Measurements from ENCODE around the gene TMEM134. TPM values are rescaled to one million over a fixed set of nuclear protein-coding genes. Genes with fewer than 3 reads are reported as not detected.

Gene TMEM134
- total and polyA plus RNA-seq, 2 donors (not counting 3 experiments of a cell fraction or from before 2014, with no cell fraction given): 33.4 to 207 TPM

DNA sequence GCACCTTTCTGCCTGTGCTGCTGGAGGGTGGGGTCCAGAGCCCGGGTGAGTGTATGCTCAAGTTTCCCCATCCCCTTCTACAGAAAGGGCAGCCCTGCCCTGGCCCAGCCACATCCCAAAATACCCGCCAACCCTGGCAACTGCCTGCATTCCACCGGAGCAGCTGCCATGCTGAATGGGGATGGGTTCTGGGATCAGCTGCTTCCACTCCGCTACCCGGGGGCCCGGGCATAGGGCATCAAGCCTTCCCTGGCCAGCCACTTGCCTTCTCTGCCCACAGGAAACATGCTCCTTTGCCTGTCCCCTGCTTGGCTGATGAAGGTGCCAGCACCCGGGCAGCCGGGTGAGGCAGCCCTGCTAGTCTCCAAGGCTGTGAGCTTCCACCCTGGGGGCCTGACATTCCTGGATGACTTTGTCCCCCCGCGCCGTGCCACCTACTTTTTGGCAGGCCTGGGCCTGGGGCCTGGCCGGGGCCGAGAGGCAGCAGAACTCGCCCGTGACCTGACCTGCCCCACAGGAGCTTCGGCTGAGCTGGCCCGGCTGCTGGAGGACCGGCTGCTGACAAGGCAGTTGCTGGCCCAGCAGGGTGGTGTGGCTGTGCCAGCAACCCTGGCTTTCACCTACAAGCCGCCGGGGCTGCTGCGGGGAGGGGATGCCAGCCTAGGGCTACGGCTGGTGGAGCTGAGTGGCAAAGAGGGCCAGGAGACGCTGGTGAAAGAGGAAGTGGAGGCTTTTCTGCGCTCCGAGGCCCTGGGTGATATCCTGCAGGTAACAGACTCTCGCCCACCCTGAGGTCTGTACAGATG is 50.4 kb downstream of the TMEM134 start:
- H3K4me2 ChIP-seq (ENCODE audit: insufficient read depth, low read length): no peak overlapping the region
- ChIA-PET CTCF (interaction anchor here (0.8 to 1.5 kb wide), 4 partner anchors 11 to 29 kb away, joined by 3 to 12 read pairs (median 5); partner anchors contain the start of genes PPP1CA and TBC1D10C), POLR2A (no interaction called here)
- FAIRE-seq: no peak
- no peaks in the 10 kb centered on the region for H4K20me1 ChIP-seq (replicated peaks; ENCODE audit: control insufficient read depth, extremely low read depth, insufficient read depth, low read length)
- H3K9ac ChIP-seq (replicated peaks; ENCODE audit: extremely low read depth, insufficient read depth, low read length): no peak overlapping the region
- DNase-seq (ENCODE audit: low read depth, low spot score): no peak
- TF ChIP-seq, protein P1, sequence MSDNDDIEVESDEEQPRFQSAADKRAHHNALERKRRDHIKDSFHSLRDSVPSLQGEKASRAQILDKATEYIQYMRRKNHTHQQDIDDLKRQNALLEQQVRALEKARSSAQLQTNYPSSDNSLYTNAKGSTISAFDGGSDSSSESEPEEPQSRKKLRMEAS (IDR thresholded peaks at IDR 0.05; ENCODE audit: insufficient read depth, insufficient read length): no peak
- TF ChIP-seq POLR2AphosphoS5 (IDR thresholded peaks at IDR 0.05; ENCODE audit: insufficient read depth, low read depth, low read length): no peak
- TF ChIP-seq FOS (IDR thresholded peaks at IDR 0.05; ENCODE audit: borderline replicate concordance, insufficient read depth, low read length): no peak
- no peak for TF ChIP-seq JUN (IDR thresholded peaks at IDR 0.05; ENCODE audit: borderline replicate concordance, insufficient read depth, insufficient read length, low read depth)
- no peak for TF ChIP-seq MYC (IDR thresholded peaks at IDR 0.05; ENCODE audit: low read depth, low read length)
- no peak for TF ChIP-seq GATA2 (IDR thresholded peaks at IDR 0.05; ENCODE audit: insufficient read depth, insufficient read length, low read depth, low read length)
- H3K4me1 ChIP-seq (ENCODE audit: control insufficient read depth, extremely low read depth, insufficient read depth, low read length): peaks cover 4% of the 10 kb centered on the region
- H3K79me2 ChIP-seq (ENCODE audit: control insufficient read depth, insufficient read depth, low read length): no peaks in the 10 kb centered on the region
- dilution Hi-C loops (cut with MboI; ENCODE audit: extremely low pct_ligation_motif_present, low sequenced_read_pairs) (no loop called here), intact Hi-C loops (cut with micrococcal nuclease) (no loop called here)
- no peaks in the 10 kb centered on the region for H3K9me3 ChIP-seq (replicated peaks; ENCODE audit: control insufficient read depth, insufficient read depth, low read length)
- H3K27ac ChIP-seq (ENCODE audit: insufficient read depth, low read depth, low read length): no peak overlapping the region
- peaks cover 0 to 8% of the 10 kb centered on the region in 2 experiments for H3K27me3 ChIP-seq (ENCODE audit: control insufficient read depth in 2 of 2, insufficient read depth in 2 of 2, low read length in 2 of 2)
- no TSS peak for BruUV-seq (replicated peaks)
- no peak overlapping the region for H2AFZ ChIP-seq (ENCODE audit: low read depth, low read length)
- no peak overlapping the region for H3K4me3 ChIP-seq (replicated peaks in 1 of 3; ENCODE audit: insufficient read depth in 1 of 3, low read depth in 1 of 3, low read length in 3 of 3)
- H3K36me3 ChIP-seq (ENCODE audit: control insufficient read depth in 2 of 2, extremely low read depth in 1 of 2, insufficient read depth in 2 of 2, low read length in 2 of 2): no peaks in the 10 kb centered on the region
- H3K9me1 ChIP-seq (replicated peaks; ENCODE audit: control insufficient read depth, extremely low read depth, insufficient read depth, low read length): no peaks in the 10 kb centered on the region

GRCh38 chr11:67417425-67417824 is 51.6 kb downstream of the TMEM134 start:
- ChIA-PET POLR2A (no interaction called here), CTCF (interaction anchor here (1.3 to 1.4 kb wide), 2 partner anchors 13 to 28 kb away, joined by 4 to 6 read pairs; partner anchors contain the start of gene TBC1D10C)
- Histone ChIP-seq H3K4me1 (ENCODE audit: control insufficient read depth, extremely low read depth, insufficient read depth, low read length) (peaks cover 4% of the 10 kb centered on the region), H3K27me3 (ENCODE audit: control insufficient read depth in 2 of 2, insufficient read depth in 2 of 2, low read length in 2 of 2) (peaks cover 0 to 10% of the 10 kb centered on the region in 2 experiments), H3K36me3 (ENCODE audit: control insufficient read depth in 2 of 2, extremely low read depth in 1 of 2, insufficient read depth in 2 of 2, low read length in 2 of 2) (no peaks in the 10 kb centered on the region), H3K9me1 (replicated peaks; ENCODE audit: control insufficient read depth, extremely low read depth, insufficient read depth, low read length) (no peaks in the 10 kb centered on the region), H3K9me3 (replicated peaks; ENCODE audit: control insufficient read depth, insufficient read depth, low read length) (no peaks in the 10 kb centered on the region), H2AFZ (ENCODE audit: low read depth, low read length) (no peak overlapping the region), H4K20me1 (replicated peaks; ENCODE audit: control insufficient read depth, extremely low read depth, insufficient read depth, low read length) (no peaks in the 10 kb centered on the region), H3K27ac (ENCODE audit: insufficient read depth, low read depth, low read length) (no peak overlapping the region), H3K4me3 (replicated peaks in 1 of 3; ENCODE audit: insufficient read depth in 1 of 3, low read depth in 1 of 3, low read length in 3 of 3) (no peak overlapping the region), H3K4me2 (ENCODE audit: insufficient read depth, low read length) (no peak overlapping the region), H3K79me2 (ENCODE audit: control insufficient read depth, insufficient read depth, low read length) (no peaks in the 10 kb centered on the region), H3K9ac (replicated peaks; ENCODE audit: extremely low read depth, insufficient read depth, low read length) (no peak overlapping the region)
- intact Hi-C loops (cut with micrococcal nuclease): no loop called here
- FAIRE-seq (no peak), DNase-seq (ENCODE audit: low read depth, low spot score) (no peak)
- TF ChIP-seq FOS (IDR thresholded peaks at IDR 0.05; ENCODE audit: borderline replicate concordance, insufficient read depth, low read length) (no peak), POLR2AphosphoS5 (IDR thresholded peaks at IDR 0.05; ENCODE audit: insufficient read depth, low read depth, low read length) (no peak)
- TF ChIP-seq, protein P2, sequence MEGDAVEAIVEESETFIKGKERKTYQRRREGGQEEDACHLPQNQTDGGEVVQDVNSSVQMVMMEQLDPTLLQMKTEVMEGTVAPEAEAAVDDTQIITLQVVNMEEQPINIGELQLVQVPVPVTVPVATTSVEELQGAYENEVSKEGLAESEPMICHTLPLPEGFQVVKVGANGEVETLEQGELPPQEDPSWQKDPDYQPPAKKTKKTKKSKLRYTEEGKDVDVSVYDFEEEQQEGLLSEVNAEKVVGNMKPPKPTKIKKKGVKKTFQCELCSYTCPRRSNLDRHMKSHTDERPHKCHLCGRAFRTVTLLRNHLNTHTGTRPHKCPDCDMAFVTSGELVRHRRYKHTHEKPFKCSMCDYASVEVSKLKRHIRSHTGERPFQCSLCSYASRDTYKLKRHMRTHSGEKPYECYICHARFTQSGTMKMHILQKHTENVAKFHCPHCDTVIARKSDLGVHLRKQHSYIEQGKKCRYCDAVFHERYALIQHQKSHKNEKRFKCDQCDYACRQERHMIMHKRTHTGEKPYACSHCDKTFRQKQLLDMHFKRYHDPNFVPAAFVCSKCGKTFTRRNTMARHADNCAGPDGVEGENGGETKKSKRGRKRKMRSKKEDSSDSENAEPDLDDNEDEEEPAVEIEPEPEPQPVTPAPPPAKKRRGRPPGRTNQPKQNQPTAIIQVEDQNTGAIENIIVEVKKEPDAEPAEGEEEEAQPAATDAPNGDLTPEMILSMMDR (IDR thresholded peaks at IDR 0.05; ENCODE audit: extremely low read depth in 1 of 2, insufficient read depth in 1 of 2, low read depth in 1 of 2, low read length in 2 of 2): no peak
- dilution Hi-C loops (cut with MboI; ENCODE audit: extremely low pct_ligation_motif_present, low sequenced_read_pairs): no loop called here
- BruUV-seq (replicated peaks): no TSS peak
